PC-3 (cell line): ENCODE results near the gene SLC24A5. TPM values are rescaled to one million over a fixed set of nuclear protein-coding genes. Genes with fewer than 3 reads are reported as not detected.
A peak's percentile ranks its signal among the peaks of the same experiment; 100 is the strongest.

Source experiments
- ATAC-seq: fragments of 200-7000 bp; cut with Tn5 transposase; 2 replicates; pipeline ENCODE4 v1.9.1; 2020; ENCODE audit warnings: mild to moderate bottlenecking, moderate library complexity
- BruUV-seq: library from RNA; stranded (reverse); fragments of 400-500 nt; replicated peaks from 2 replicates; lab custom pipeline; 2021; lab: Mats Ljungman, UMichigan
- CTCF ChIA-PET: fragments of 300-600 bp; sonication (Branson Sonifier 250); formaldehyde crosslinking; loops from one replicate; lab custom pipeline; 2022; ENCODE audit warnings: antibody characterized with exemption; lab: Charles Lee
- POLR2A ChIA-PET: fragments of 300-600 bp; sonication (Branson Sonifier 250); formaldehyde crosslinking; loops from one replicate; lab custom pipeline; 2022; ENCODE audit warnings: antibody characterized with exemption; ENCODE audit not compliant: unreplicated experiment; lab: Charles Lee
- DNase-seq: peaks from one replicate; pipeline ENCODE4 v3.0.0-alpha.2; 2015
- H2AFZ ChIP-seq: fragments of 300-600 bp; sonication (generic); 2 replicates; pipeline ENCODE4 v1.6.0; 2016; ENCODE audit warnings: antibody characterized with exemption, low read length
- H3F3A ChIP-seq: fragments of 300-600 bp; sonication (generic); one replicate; pipeline ENCODE4 v1.6.0; 2017; ENCODE audit warnings: antibody characterized with exemption, low read length, control low read depth, mild to moderate bottlenecking; ENCODE audit not compliant: unreplicated experiment
- H3K27ac ChIP-seq: fragments of 300-600 bp; sonication (generic); 2 replicates; pipeline ENCODE4 v1.5.1; 2016; ENCODE audit warnings: mild to moderate bottlenecking, low read length
- H3K27me3 ChIP-seq: fragments of 300-600 bp; sonication (generic); 2 replicates; pipeline ENCODE4 v1.6.1; 2016; ENCODE audit warnings: low read length, mixed read lengths
- H3K36me3 ChIP-seq: fragments of 300-600 bp; sonication (generic); 2 replicates; pipeline ENCODE4 v1.6.1; 2016; ENCODE audit warnings: low read depth, mixed run types, low read length, mixed read lengths
- H3K4me1 ChIP-seq: fragments of 300-600 bp; sonication (generic); 2 replicates; pipeline ENCODE4 v1.5.1; 2016; ENCODE audit warnings: low read length; ENCODE audit not compliant: insufficient read depth
- H3K4me2 ChIP-seq: fragments of 300-600 bp; sonication (generic); 2 replicates; pipeline ENCODE4 v1.6.0; 2016; ENCODE audit warnings: low read length
- H3K4me3 ChIP-seq: fragments of 300-600 bp; sonication (generic); 2 replicates; pipeline ENCODE4 v1.5.1; 2016; ENCODE audit warnings: mild to moderate bottlenecking, low read length, mixed read lengths
- H3K79me2 ChIP-seq: fragments of 300-600 bp; sonication (generic); 2 replicates; pipeline ENCODE4 v1.6.1; 2017; ENCODE audit warnings: low read length, mixed read lengths
- H3K9ac ChIP-seq: fragments of 300-600 bp; sonication (generic); 2 replicates; pipeline ENCODE4 v1.6.0; 2016; ENCODE audit warnings: mild to moderate bottlenecking, low read length
- H3K9me2 ChIP-seq: fragments of 300-600 bp; sonication (generic); replicated peaks from 2 replicates; pipeline ENCODE4 v1.6.1; 2016; ENCODE audit warnings: mixed run types, low read length, mixed read lengths
- H3K9me3 ChIP-seq: fragments of 300-600 bp; sonication (generic); 2 replicates; pipeline ENCODE4 v1.6.1; 2016; ENCODE audit warnings: low read length, mixed read lengths
- H4K20me1 ChIP-seq: fragments of 300-600 bp; sonication (generic); 2 replicates; pipeline ENCODE4 v1.6.1; 2016; ENCODE audit warnings: low read length, mixed read lengths
- EZH2 ChIP-seq: fragments of 300-600 bp; sonication (generic); IDR thresholded peaks from one replicate; pipeline ENCODE4 v1.6.1; 2017; ENCODE audit warnings: antibody characterized with exemption, mild to moderate bottlenecking, low read length; ENCODE audit not compliant: unreplicated experiment
- EZH2phosphoT487 ChIP-seq: fragments of 300-600 bp; sonication (generic); IDR thresholded peaks from 2 replicates; pipeline ENCODE4 v1.6.1; 2018; ENCODE audit warnings: mild to moderate bottlenecking, antibody characterized with exemption, low read length, borderline replicate concordance
- intact Hi-C: fragments of 100-400 bp; cut with micrococcal nuclease; formaldehyde crosslinking; loops from 2 replicates; pipeline ENCODE4 v1.9.0; 2023
- total RNA-seq: library from RNA; depleted of rRNA; stranded (reverse); fragments of >200 nt; gene quantifications from 2 replicates; pipeline ENCODE4 v1.2.3, GENCODE V29; 2014
- TF ChIP-seq, protein P1 (sequence below): fragments of 300-600 bp; sonication (generic); conservative IDR thresholded peaks from 2 replicates; pipeline ENCODE4 v1.5.1; 2017; ENCODE audit warnings: antibody characterized with exemption, low read depth, mild to moderate bottlenecking, low read length

The SLC24A5 gene
- total RNA-seq, 1 experiment from 2014 or later: not detected

DNA sequence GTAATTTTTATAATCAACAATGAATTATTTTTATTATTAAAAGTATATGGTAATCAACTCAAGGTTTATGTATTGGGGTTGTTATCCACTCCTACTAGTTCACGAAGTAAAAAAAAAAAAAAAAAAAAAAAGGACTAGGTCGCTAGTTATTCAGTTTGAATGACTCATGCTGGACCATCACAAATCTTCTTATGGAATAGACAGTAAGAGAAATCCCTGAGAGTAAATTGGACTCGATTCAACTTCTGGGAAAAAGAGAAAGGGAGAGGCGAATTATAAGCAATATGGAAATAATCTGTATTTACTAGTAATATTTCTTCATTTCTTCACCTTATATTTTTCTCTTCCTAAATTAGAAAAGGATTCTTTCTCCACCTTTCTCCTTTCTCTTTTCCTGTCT lies 55.3 kb downstream of the SLC24A5 start:
- BruUV-seq: no TSS peak
- Histone ChIP-seq H3K9ac (no peak overlapping the region), H3K4me2 (no peak overlapping the region), H3K9me2 (no peaks in the 10 kb centered on the region), H4K20me1 (no peaks in the 10 kb centered on the region), H3K4me3 (no peak overlapping the region), H3K27ac (no peak overlapping the region), H3K36me3 (no peaks in the 10 kb centered on the region), H3K27me3 (no peaks in the 10 kb centered on the region), H2AFZ (no peak overlapping the region), H3K79me2 (peaks cover 35% of the 10 kb centered on the region), H3F3A (no peaks in the 10 kb centered on the region), H3K4me1 (peaks cover 7% of the 10 kb centered on the region; the same call in 1 of the 2 replicates), H3K9me3 (no peaks in the 10 kb centered on the region)
- no peak for DNase-seq
- no peak for ATAC-seq
- CTCF ChIA-PET: no interaction called here
- POLR2A ChIA-PET: no interaction called here
- no peak for TF ChIP-seq EZH2phosphoT487
- TF ChIP-seq EZH2: no peak
- TF ChIP-seq, protein P1, sequence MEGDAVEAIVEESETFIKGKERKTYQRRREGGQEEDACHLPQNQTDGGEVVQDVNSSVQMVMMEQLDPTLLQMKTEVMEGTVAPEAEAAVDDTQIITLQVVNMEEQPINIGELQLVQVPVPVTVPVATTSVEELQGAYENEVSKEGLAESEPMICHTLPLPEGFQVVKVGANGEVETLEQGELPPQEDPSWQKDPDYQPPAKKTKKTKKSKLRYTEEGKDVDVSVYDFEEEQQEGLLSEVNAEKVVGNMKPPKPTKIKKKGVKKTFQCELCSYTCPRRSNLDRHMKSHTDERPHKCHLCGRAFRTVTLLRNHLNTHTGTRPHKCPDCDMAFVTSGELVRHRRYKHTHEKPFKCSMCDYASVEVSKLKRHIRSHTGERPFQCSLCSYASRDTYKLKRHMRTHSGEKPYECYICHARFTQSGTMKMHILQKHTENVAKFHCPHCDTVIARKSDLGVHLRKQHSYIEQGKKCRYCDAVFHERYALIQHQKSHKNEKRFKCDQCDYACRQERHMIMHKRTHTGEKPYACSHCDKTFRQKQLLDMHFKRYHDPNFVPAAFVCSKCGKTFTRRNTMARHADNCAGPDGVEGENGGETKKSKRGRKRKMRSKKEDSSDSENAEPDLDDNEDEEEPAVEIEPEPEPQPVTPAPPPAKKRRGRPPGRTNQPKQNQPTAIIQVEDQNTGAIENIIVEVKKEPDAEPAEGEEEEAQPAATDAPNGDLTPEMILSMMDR: no peak
- intact Hi-C loops: no loop called here

DNA sequence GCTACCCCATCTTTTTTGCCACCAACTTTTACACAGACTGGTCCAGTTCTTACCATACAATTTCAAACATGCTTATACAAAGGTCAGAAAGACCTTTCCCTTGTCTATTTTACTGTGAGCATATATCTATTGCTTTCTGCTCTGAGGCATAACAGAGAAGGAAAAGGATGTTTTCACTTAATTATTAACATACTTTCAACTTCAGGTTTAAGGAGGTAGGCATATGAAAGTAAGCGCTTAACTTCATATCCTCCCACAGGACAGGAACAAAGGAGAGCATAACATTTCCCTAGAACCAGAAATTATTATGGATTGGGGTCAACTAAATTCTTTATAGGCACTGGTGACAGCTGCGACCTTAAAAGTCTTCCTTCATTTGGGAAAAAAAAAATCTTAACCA lies 56.2 kb downstream of the SLC24A5 start:
- CTCF ChIA-PET: no interaction called here
- H3K36me3 ChIP-seq: no peaks in the 10 kb centered on the region
- no peaks in the 10 kb centered on the region for H3F3A ChIP-seq
- H2AFZ ChIP-seq: 0 out of 2 replicates have a peak overlapping the region, but pooled peaks have one; percentile 92
- BruUV-seq: TSS peak; percentile 59
- no peaks in the 10 kb centered on the region for H3K27me3 ChIP-seq
- H3K9me3 ChIP-seq: no peaks in the 10 kb centered on the region
- no peak overlapping the region for H3K27ac ChIP-seq
- H3K4me1 ChIP-seq: peaks cover 7% of the 10 kb centered on the region; the same call in 1 of the 2 replicates
- POLR2A ChIA-PET: no interaction called here
- intact Hi-C loops: no loop called here
- H3K9me2 ChIP-seq: no peaks in the 10 kb centered on the region
- peak overlapping the region; percentile 84 for H3K4me2 ChIP-seq
- H3K9ac ChIP-seq: no peak overlapping the region
- H3K4me3 ChIP-seq: peak overlapping the region; percentile 71
- DNase-seq (no peak), ATAC-seq (no peak)
- peaks cover 29% of the 10 kb centered on the region for H3K79me2 ChIP-seq
- no peak for TF ChIP-seq EZH2phosphoT487
- TF ChIP-seq, protein P1: no peak
- TF ChIP-seq EZH2: no peak
- H4K20me1 ChIP-seq: no peaks in the 10 kb centered on the region

DNA sequence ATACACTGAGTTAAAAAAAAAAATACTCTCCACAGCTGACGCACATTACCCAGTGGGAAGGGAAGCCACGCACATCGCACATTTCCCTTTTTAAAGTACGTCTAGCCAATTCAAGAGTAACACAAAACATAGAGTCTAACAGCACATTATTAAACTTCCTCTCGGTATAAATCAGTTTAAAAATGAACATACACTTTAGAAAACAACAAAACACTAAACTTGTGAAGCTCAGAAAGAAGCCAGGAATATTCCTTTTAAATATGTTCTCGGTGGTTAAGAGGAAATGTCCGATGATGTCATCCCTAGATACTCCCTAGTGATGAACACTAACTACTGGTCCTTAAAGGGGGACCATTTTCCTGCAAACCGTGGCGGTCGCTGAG lies 56.6 kb downstream of the SLC24A5 start:
- CTCF ChIA-PET: no interaction called here
- peak overlapping the region; percentile 92 for H2AFZ ChIP-seq
- no peaks in the 10 kb centered on the region for H3K9me2 ChIP-seq
- peak overlapping the region; percentile 57; the same call in 1 of the 2 replicates for H3K9ac ChIP-seq
- POLR2A ChIA-PET: no interaction called here
- ATAC-seq (peak; percentile 80), DNase-seq (peak; percentile 42)
- H3K36me3 ChIP-seq: no peaks in the 10 kb centered on the region
- H3K4me2 ChIP-seq: peak overlapping the region; percentile 84
- no peaks in the 10 kb centered on the region for H3K9me3 ChIP-seq
- no peaks in the 10 kb centered on the region for H4K20me1 ChIP-seq
- no peaks in the 10 kb centered on the region for H3F3A ChIP-seq
- TF ChIP-seq EZH2: no peak
- TF ChIP-seq, protein P1: no peak
- no peak for TF ChIP-seq EZH2phosphoT487
- H3K4me3 ChIP-seq: peak overlapping the region; percentile 71
- no TSS peak for BruUV-seq
- no peaks in the 10 kb centered on the region for H3K27me3 ChIP-seq
- intact Hi-C loops: no loop called here
- peaks cover 7% of the 10 kb centered on the region; the same call in 1 of the 2 replicates for H3K4me1 ChIP-seq
- H3K27ac ChIP-seq: no peak overlapping the region
- H3K79me2 ChIP-seq: peaks cover 29% of the 10 kb centered on the region
